ENCODE measurements around the gene SERINC2. TPM values are rescaled to one million over a fixed set of nuclear protein-coding genes. Genes with fewer than 3 reads are reported as not detected.

Gene SERINC2
- total and polyA plus RNA-seq, 10 of the 15 experiments (the other 5 are each of a cell fraction or from before 2014, with no cell fraction given) = 0.02 to 9.4 (median 0.50) TPM

DNA sequence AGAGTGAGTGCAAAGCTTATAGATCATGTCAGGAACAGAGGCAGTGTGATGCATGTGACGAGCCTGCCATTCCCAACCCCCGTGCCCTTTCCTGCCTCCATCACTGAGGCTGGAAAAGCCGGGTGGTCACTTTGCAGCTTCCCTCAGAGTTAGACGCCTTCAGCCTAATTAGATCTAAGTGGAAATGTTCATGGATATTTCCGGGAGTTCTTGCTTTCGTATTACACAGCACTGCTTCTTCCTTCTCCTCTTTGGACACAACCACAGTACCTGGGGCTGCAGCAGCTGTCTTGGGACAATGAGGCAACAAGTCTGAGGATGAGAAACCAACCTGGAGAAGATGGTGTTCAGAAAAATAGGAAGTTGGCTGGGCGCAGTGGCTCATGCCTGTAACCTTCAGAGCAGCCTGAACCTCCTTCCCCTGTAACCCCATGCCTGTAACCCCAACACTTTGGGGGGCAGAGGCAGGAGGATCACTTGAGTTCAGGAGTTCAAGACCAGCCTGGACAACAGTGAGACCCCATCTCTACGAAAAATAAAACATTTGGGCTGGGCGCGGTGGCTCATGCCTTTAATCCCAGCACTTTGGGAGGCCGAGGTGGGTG, 24.5 kb downstream of the SERINC2 start (continued):
- TF ChIP-seq RB1 (IDR thresholded peaks at IDR 0.05; ENCODE audit: borderline replicate concordance) (no peak), JUND (IDR thresholded peaks at IDR 0.05; ENCODE audit: low read depth, low read length) (no peak), RELB (IDR thresholded peaks at IDR 0.05; ENCODE audit: low read depth) (no peak), CHD1 (IDR thresholded peaks at IDR 0.05; ENCODE audit: low read depth, low read length) (no peak), MYC (IDR thresholded peaks at IDR 0.05; ENCODE audit: insufficient read depth, insufficient read length, insufficient replicate concordance, low read length, severe bottlenecking) (no peak), TCF3 (IDR thresholded peaks at IDR 0.05; ENCODE audit: borderline replicate concordance, insufficient read depth, low read depth, low read length) (no peak), NBN (IDR thresholded peaks at IDR 0.05) (no peak), EZH2 (IDR thresholded peaks at IDR 0.05; ENCODE audit: borderline replicate concordance, control insufficient read depth, low read depth, low read length) (no peak), TCF7 (IDR thresholded peaks at IDR 0.05; ENCODE audit: borderline replicate concordance) (no peak), STAT3 (IDR thresholded peaks at IDR 0.05; ENCODE audit: low read depth, low read length) (no peak)

DNA sequence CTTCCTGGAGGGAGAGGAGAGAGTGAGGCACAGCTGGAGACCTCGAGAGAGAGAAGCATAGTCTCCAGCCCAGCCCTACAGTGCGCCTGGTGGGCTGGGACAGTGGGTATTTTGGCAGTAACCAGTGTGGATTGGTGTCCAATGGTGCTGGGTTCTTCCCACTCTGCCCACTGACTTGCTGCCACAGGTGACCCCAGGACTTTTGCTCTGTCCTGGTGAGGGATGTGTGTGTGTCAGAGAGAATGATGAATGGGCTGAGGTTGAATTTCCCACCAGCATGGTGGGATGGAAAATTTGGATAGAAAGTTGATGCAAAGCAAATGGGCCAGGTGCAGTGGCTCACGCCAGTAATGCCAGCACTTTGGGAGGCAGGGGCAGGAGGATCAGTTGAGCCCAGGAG, 26.3 kb downstream of the SERINC2 start:
- Histone ChIP-seq H3K9me3 (replicated peaks; ENCODE audit: control insufficient read depth, insufficient read depth, low read length) (peaks cover 3% of the 10 kb centered on the region; the same call in 2 of the 3 replicates), H3K27ac (ENCODE audit: control insufficient read depth, insufficient read depth) (no peak overlapping the region), H3K4me2 (ENCODE audit: control insufficient read depth, insufficient read depth) (no peak overlapping the region), H3K79me2 (ENCODE audit: control insufficient read depth, insufficient read depth, low read length) (no peaks in the 10 kb centered on the region), H3K9ac (ENCODE audit: control insufficient read depth, insufficient read depth, low read length) (no peak overlapping the region), H3K4me3 (no peak overlapping the region), H3K36me3 (ENCODE audit: control insufficient read depth in 2 of 2, insufficient read depth in 2 of 2, low read length in 1 of 2) (no peaks in the 10 kb centered on the region), H3K4me1 (ENCODE audit: control insufficient read depth, insufficient read depth, low read length) (no peaks in the 10 kb centered on the region), H2AFZ (ENCODE audit: control insufficient read depth, low read depth, low read length) (no peak overlapping the region), H3K27me3 (replicated peaks in 1 of 2; ENCODE audit: control insufficient read depth in 2 of 2, insufficient read depth in 2 of 2, low read length in 1 of 2) (no peaks in the 10 kb centered on the region), H4K20me1 (ENCODE audit: control insufficient read depth, insufficient read depth) (no peaks in the 10 kb centered on the region)
- SMC1A ChIA-PET (ENCODE audit: uncharacterized antibody, unreplicated experiment) = no interaction called here
- in situ Hi-C loops (cut with MboI) (no loop called here), intact Hi-C loops (cut with micrococcal nuclease; ENCODE audit: unreplicated experiment) (no loop called here)
- no peak for ATAC-seq
- WGBS (ENCODE audit: insufficient coverage, insufficient replicate concordance, low lambda C conversion rate, missing lambda C conversion rate) = 5% methylated on average over 3 of the region's 3 CpGs
- CTCF ChIA-PET = interaction anchor here (6.5 kb wide), 1 partner anchor 16 kb away, joined by 41 read pairs; no protein-coding TSS in a partner anchor
- DNase-seq (ENCODE audit: low read depth, low spot score) = no peak
- no peak for FAIRE-seq
- RAD21 ChIA-PET (ENCODE audit: unreplicated experiment) = no interaction called here
- BruUV-seq (replicated peaks) = no TSS peak
- POLR2A ChIA-PET = no interaction called here
- TF ChIP-seq CUX1 (IDR thresholded peaks at IDR 0.05; ENCODE audit: insufficient replicate concordance, low read depth, low read length) (no peak), USF2 (IDR thresholded peaks at IDR 0.05; ENCODE audit: borderline replicate concordance, low read depth, low read length) (no peak), STAT3 (IDR thresholded peaks at IDR 0.05; ENCODE audit: low read depth, low read length) (no peak), IKZF1 (conservative IDR thresholded peaks at IDR 0.05) (no peak), RUNX3 (IDR thresholded peaks at IDR 0.05; ENCODE audit: low read length) (no peak)
